H9 (cell line): ENCODE measurements around the gene ADCK2. TPM values are rescaled to one million over a fixed set of nuclear protein-coding genes. Genes with fewer than 3 reads are reported as not detected.
"Not testable (repeated sequence)": the region's sequence is repeated elsewhere in the genome, so short reads cannot be mapped to it uniquely, and the experiment has no call there.

Experiments used
- DNase-seq: peaks from one replicate; pipeline ENCODE4 v3.0.0-alpha.2; 2017
- H2AFZ ChIP-seq: one replicate; pipeline ENCODE4 v1.6.1; 2013; ENCODE audit warnings: mild to moderate bottlenecking, low read length, control low read depth, moderate library complexity
- H2AK5ac ChIP-seq: 2 replicates; pipeline ENCODE4 v1.6.1; 2013; ENCODE audit warnings: low read length, control low read depth, mixed read lengths; ENCODE audit not compliant: insufficient read length
- H2BK120ac ChIP-seq: one replicate; pipeline ENCODE4 v1.6.1; 2013; ENCODE audit warnings: low read depth, mild to moderate bottlenecking, low read length, control low read depth, inconsistent platforms; ENCODE audit not compliant: poor library complexity, severe bottlenecking
- H2BK12ac ChIP-seq: 2 replicates; pipeline ENCODE4 v1.6.1; 2013; ENCODE audit warnings: low read length, control low read depth, mixed read lengths, low read depth; ENCODE audit not compliant: insufficient read length
- H2BK15ac ChIP-seq: 2 replicates; pipeline ENCODE4 v1.6.1; 2013; ENCODE audit warnings: low read depth, low read length, control low read depth
- H2BK20ac ChIP-seq: one replicate; pipeline ENCODE4 v1.6.1; 2013; ENCODE audit warnings: low read depth, mild to moderate bottlenecking, low read length, control low read depth, inconsistent platforms; ENCODE audit not compliant: poor library complexity, severe bottlenecking
- H2BK5ac ChIP-seq: 2 replicates; pipeline ENCODE4 v1.6.1; 2013; ENCODE audit warnings: low read length, control low read depth, mixed read lengths; ENCODE audit not compliant: insufficient read length
- H3K14ac ChIP-seq: 2 replicates; pipeline ENCODE4 v1.6.1; 2013; ENCODE audit warnings: low read length, control low read depth; ENCODE audit not compliant: insufficient read depth
- H3K18ac ChIP-seq: 2 replicates; pipeline ENCODE4 v1.6.1; 2013; ENCODE audit warnings: low read depth, mild to moderate bottlenecking, mixed read lengths, low read length, control low read depth; ENCODE audit not compliant: insufficient read length
- H3K23ac ChIP-seq: 2 replicates; pipeline ENCODE4 v1.6.1; 2013; ENCODE audit warnings: low read length, control low read depth, mixed read lengths, low read depth; ENCODE audit not compliant: insufficient read length
- H3K23me2 ChIP-seq: 2 replicates; pipeline ENCODE4 v1.6.1; 2013; ENCODE audit warnings: low read depth, mild to moderate bottlenecking, mixed read lengths, low read length, control low read depth; ENCODE audit not compliant: insufficient read length, poor library complexity, severe bottlenecking
- H3K27ac ChIP-seq: 2 replicates; pipeline ENCODE4 v1.5.1; 2013; ENCODE audit warnings: low read length, control low read depth, mixed read lengths, low read depth; ENCODE audit not compliant: insufficient read length
- H3K27me3 ChIP-seq: 2 replicates; pipeline ENCODE4 v1.6.1; 2013; ENCODE audit warnings: low read length, control low read depth, inconsistent platforms; ENCODE audit not compliant: insufficient read depth
- H3K4ac ChIP-seq: 2 replicates; pipeline ENCODE4 v1.6.1; 2013; ENCODE audit warnings: low read depth, mild to moderate bottlenecking, control low read depth, inconsistent platforms, low read length, moderate library complexity
- H3K4me1 ChIP-seq: 2 replicates; pipeline ENCODE4 v1.6.1; 2013; ENCODE audit warnings: low read length, control low read depth, inconsistent platforms; ENCODE audit not compliant: insufficient read depth
- H3K4me2 ChIP-seq: 2 replicates; pipeline ENCODE4 v1.6.1; 2013; ENCODE audit warnings: low read length, control low read depth, mixed read lengths; ENCODE audit not compliant: insufficient read length, insufficient read depth
- H3K56ac ChIP-seq: 2 replicates; pipeline ENCODE4 v1.6.1; 2013; ENCODE audit warnings: low read depth, mild to moderate bottlenecking, mixed read lengths, low read length, control low read depth; ENCODE audit not compliant: insufficient read length
- H3K79me1 ChIP-seq: 2 replicates; pipeline ENCODE4 v1.6.1; 2013; ENCODE audit warnings: low read depth, mild to moderate bottlenecking, moderate library complexity, low read length, control low read depth, inconsistent platforms; ENCODE audit not compliant: insufficient read depth, poor library complexity, severe bottlenecking
- H3K79me2 ChIP-seq: 2 replicates; pipeline ENCODE4 v1.6.1; 2013; ENCODE audit warnings: low read length, control low read depth, inconsistent platforms; ENCODE audit not compliant: insufficient read depth
- H3K9ac ChIP-seq: 2 replicates; pipeline ENCODE4 v1.6.1; 2013; ENCODE audit warnings: low read length, control low read depth, mixed read lengths; ENCODE audit not compliant: insufficient read length; ENCODE audit errors: extremely low read depth
- H3K9me3 ChIP-seq: one replicate; pipeline ENCODE4 v1.6.1; 2013; ENCODE audit warnings: low read depth, low read length, inconsistent platforms; ENCODE audit not compliant: control insufficient read depth
- H3T11ph ChIP-seq: one replicate; pipeline ENCODE4 v1.6.1; 2013; ENCODE audit warnings: mild to moderate bottlenecking, low read length, control low read depth, inconsistent platforms
- H4K20me1 ChIP-seq: one replicate; pipeline ENCODE4 v1.6.1; 2013; ENCODE audit not compliant: control insufficient read depth, insufficient read length, insufficient read depth
- H4K5ac ChIP-seq: 2 replicates; pipeline ENCODE4 v1.6.1; 2013; ENCODE audit warnings: low read depth, mild to moderate bottlenecking, mixed read lengths, low read length, control low read depth; ENCODE audit not compliant: insufficient read length
- H4K8ac ChIP-seq: replicated peaks from 2 replicates; pipeline ENCODE4 v1.6.1; 2013; ENCODE audit warnings: low read length, control low read depth, mixed read lengths, low read depth; ENCODE audit not compliant: insufficient read length
- H4K91ac ChIP-seq: 2 replicates; pipeline ENCODE4 v1.6.1; 2013; ENCODE audit warnings: low read depth, mild to moderate bottlenecking, moderate library complexity, mixed read lengths, low read length, control low read depth; ENCODE audit not compliant: insufficient read length
- H3K27ac Mint-ChIP-seq, 3 experiments: 2 replicates in 2 of 3; 3 replicates in 1 of 3; pipeline ENCODE4 v1.8.0; 2020 to 2021; ENCODE audit warnings: mixed read lengths in 3 of 3, mild to moderate bottlenecking in 1 of 3, moderate library complexity in 1 of 3
- H3K27me3 Mint-ChIP-seq: 2 replicates; pipeline ENCODE4 v1.8.0; 2021; ENCODE audit warnings: low read depth, mild to moderate bottlenecking, moderate library complexity, mixed read lengths
- H3K36me3 Mint-ChIP-seq, 3 experiments: 2 replicates in 2 of 3; 3 replicates in 1 of 3; pipeline ENCODE4 v1.8.0; 2020 to 2021; ENCODE audit warnings: low read depth in 3 of 3, mixed read lengths in 3 of 3; ENCODE audit not compliant: insufficient read depth in 1 of 3
- H3K4me1 Mint-ChIP-seq, 2 experiments: 2 replicates each; pipeline ENCODE4 v1.8.0; 2020; ENCODE audit warnings: mixed read lengths in 2 of 2
- H3K4me3 Mint-ChIP-seq, 2 experiments: 2 replicates in 1 of 2; 3 replicates in 1 of 2; pipeline ENCODE4 v1.8.0; 2020 to 2021; ENCODE audit warnings: mild to moderate bottlenecking in 2 of 2, mixed read lengths in 2 of 2, moderate library complexity in 1 of 2
- H3K9me3 Mint-ChIP-seq, 2 experiments: 2 replicates in 1 of 2; 3 replicates in 1 of 2; pipeline ENCODE4 v1.8.0; 2020; ENCODE audit warnings: mild to moderate bottlenecking in 2 of 2, mixed read lengths in 2 of 2, moderate library complexity in 1 of 2
- CTCF ChIP-seq: fragments of 200-600 bp; sonication (generic); conservative IDR thresholded peaks from 3 replicates; pipeline ENCODE4 v1.8.0; 2021; ENCODE audit warnings: antibody characterized with exemption, mild to moderate bottlenecking
- WGBS: extraction: QIAGEN DNeasy Blood & Tissue Kit; methylation state at CpG from one replicate; pipeline ENCODE4 v1.1.7; 2013; ENCODE audit warnings: missing lambda C conversion rate, low lambda C conversion rate, mixed read lengths; ENCODE audit not compliant: insufficient read length; ENCODE audit errors: extremely low coverage; 5-methylcytosine and 5-hydroxymethylcytosine counted together
- total RNA-seq: library from RNA; stranded (reverse); gene quantifications from 2 replicates; pipeline ENCODE4 v1.2.1, GENCODE V29; 2021

The ADCK2 gene
- total RNA-seq, 1 experiment from 2014 or later = 12.4 TPM

- no peak overlapping the region for H2AK5ac ChIP-seq
- TF ChIP-seq CTCF = no peak
- no peak for DNase-seq
- no peak overlapping the region for H3K56ac ChIP-seq
- no peaks in the 10 kb centered on the region; the same call in 1 of the 2 replicates for H3K4me1 ChIP-seq
- no peaks in the 10 kb centered on the region; a peak in 1 of 7 replicates for H3K36me3 Mint-ChIP-seq
- H3K4ac ChIP-seq = no peak overlapping the region
- peaks cover 13 to 18% of the 10 kb centered on the region in 2 experiments for H3K4me1 Mint-ChIP-seq
- no peak overlapping the region for H4K91ac ChIP-seq
- no CpG with 5 or more reads among the region's 3 CpGs for WGBS
- H3K18ac ChIP-seq = no peak overlapping the region
- H2BK15ac ChIP-seq = no peak overlapping the region
- no peak overlapping the region for H3K4me2 ChIP-seq
- no peak overlapping the region for H2BK20ac ChIP-seq
- H3K4me3 Mint-ChIP-seq = no peak overlapping the region
- H3K9me3 Mint-ChIP-seq = no peaks in the 10 kb centered on the region
- no peak overlapping the region for H3K14ac ChIP-seq
- no peaks in the 10 kb centered on the region for H3K79me2 ChIP-seq
- no peaks in the 10 kb centered on the region; the same call in 1 of the 2 replicates for H3K27me3 ChIP-seq
- H3K9me3 ChIP-seq = no peaks in the 10 kb centered on the region
- H2BK5ac ChIP-seq = no peak overlapping the region
- no peak overlapping the region for H2BK12ac ChIP-seq
- no peak overlapping the region for H2AFZ ChIP-seq
- no peaks in the 10 kb centered on the region for H3K79me1 ChIP-seq
- peaks cover 8% of the 10 kb centered on the region for H3K27me3 Mint-ChIP-seq
- no peaks in the 10 kb centered on the region for H4K20me1 ChIP-seq
- no peak overlapping the region for H4K8ac ChIP-seq
- no peak overlapping the region for H3T11ph ChIP-seq
- H3K23me2 ChIP-seq = peaks cover 6% of the 10 kb centered on the region
- no peak overlapping the region for H3K23ac ChIP-seq
- H3K9ac ChIP-seq = no peak overlapping the region
- no peak overlapping the region for H4K5ac ChIP-seq
- H3K27ac Mint-ChIP-seq = no peak overlapping the region
- no peak overlapping the region for H3K27ac ChIP-seq
- H2BK120ac ChIP-seq = no peak overlapping the region
Measured at GRCh38 chr7:140669352-140669751, 3.4 kb upstream of the ADCK2 start.

- no CpG with 5 or more reads among the region's 10 CpGs for WGBS
- not testable (repeated sequence) for H3K9me3 ChIP-seq, H3K4me1 ChIP-seq, H4K5ac ChIP-seq, H3K4ac ChIP-seq, H2AK5ac ChIP-seq, H3K79me2 ChIP-seq, H3K27me3 Mint-ChIP-seq, H3K4me3 Mint-ChIP-seq, H3K23ac ChIP-seq, H4K91ac ChIP-seq, H3K36me3 Mint-ChIP-seq, H3K79me1 ChIP-seq, H3K9ac ChIP-seq, H4K8ac ChIP-seq, H3K14ac ChIP-seq, H3K4me2 ChIP-seq, H4K20me1 ChIP-seq, H2BK120ac ChIP-seq, H3K27ac Mint-ChIP-seq, H3K27ac ChIP-seq, H3K9me3 Mint-ChIP-seq, H2AFZ ChIP-seq, H3T11ph ChIP-seq, H2BK20ac ChIP-seq, H3K23me2 ChIP-seq, DNase-seq, H2BK12ac ChIP-seq, H3K27me3 ChIP-seq, H2BK15ac ChIP-seq, H3K56ac ChIP-seq, H2BK5ac ChIP-seq, H3K18ac ChIP-seq
- H3K4me1 Mint-ChIP-seq = peaks cover 13 to 18% of the 10 kb centered on the region in 2 experiments
Measured at GRCh38 chr7:140669862-140670261, 2.9 kb upstream of the ADCK2 start.
